IgD-negative memory B cell (primary cell): ENCODE data around the gene DMBX1. TPM values are rescaled to one million over a fixed set of nuclear protein-coding genes. Genes with fewer than 3 reads are reported as not detected.
A peak's percentile ranks its signal among the peaks of the same experiment; 100 is the strongest.

Experiments
- H3K27ac Mint-ChIP-seq, 3 donors: one replicate each; pipeline ENCODE4 v1.8.0; 2020 to 2022; ENCODE audit warnings: mild to moderate bottlenecking in 3 of 3, mixed read lengths in 3 of 3, moderate library complexity in 1 of 3
- H3K27me3 Mint-ChIP-seq: one replicate; pipeline ENCODE4 v1.8.0; 2021; ENCODE audit warnings: mixed read lengths
- H3K36me3 Mint-ChIP-seq: one replicate; pipeline ENCODE4 v1.8.0; 2020; ENCODE audit warnings: mild to moderate bottlenecking, mixed read lengths
- H3K4me1 Mint-ChIP-seq, 3 donors: one replicate each; pipeline ENCODE4 v1.8.0; 2020 to 2022; ENCODE audit warnings: mixed read lengths in 3 of 3, mild to moderate bottlenecking in 1 of 3
- H3K4me3 Mint-ChIP-seq, 4 donors: one replicate each; pipeline ENCODE4 v1.8.0; 2020 to 2022; ENCODE audit warnings: mild to moderate bottlenecking in 4 of 4, mixed read lengths in 4 of 4, moderate library complexity in 3 of 4
- H3K9me3 Mint-ChIP-seq, 3 donors: one replicate each; pipeline ENCODE4 v1.8.0; 2020 to 2021; ENCODE audit warnings: mixed read lengths in 3 of 3, mild to moderate bottlenecking in 1 of 3
- polyA plus RNA-seq: library from polyadenylated mRNA; unstranded; fragments of 300-500 nt; fragmentation: Illumina TruSeq; gene quantifications from one replicate; pipeline ENCODE4 v1.2.3, GENCODE V29; 2021

The DMBX1 gene
- polyA plus RNA-seq, 1 donor from 2014 or later: not detected

DNA sequence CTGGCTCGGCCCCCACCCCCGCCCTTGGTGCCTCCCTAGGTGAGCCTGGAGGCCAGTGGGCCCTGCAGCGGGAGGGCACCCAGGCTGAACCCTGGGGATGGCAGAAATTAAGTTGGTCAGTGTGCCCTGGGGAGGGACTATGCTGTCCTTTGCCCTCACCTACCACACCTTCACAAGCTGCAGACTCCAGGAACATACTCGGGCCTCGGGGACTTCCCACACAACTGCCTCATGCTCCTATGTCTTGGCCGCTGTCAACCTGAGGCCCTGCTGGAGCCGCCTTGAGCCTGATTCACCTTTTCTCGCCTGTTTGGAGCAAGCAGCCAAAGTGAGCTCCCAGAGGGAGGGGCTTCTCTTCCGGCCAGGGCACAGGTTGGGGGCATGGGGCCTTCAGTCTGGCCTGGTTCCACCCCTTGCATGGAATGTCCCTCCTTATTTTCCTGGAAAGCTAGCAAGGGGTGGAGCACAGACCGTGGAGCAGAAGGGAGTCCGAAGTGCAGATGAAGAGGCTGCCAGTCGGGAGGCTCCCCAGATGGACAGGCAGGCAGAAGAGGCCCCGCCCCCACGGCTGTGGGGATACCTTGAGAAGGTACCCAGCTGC, 37.2 kb downstream of the DMBX1 start:
- peaks cover 57% of the 10 kb centered on the region for H3K27me3 Mint-ChIP-seq
- H3K27ac Mint-ChIP-seq: peak overlapping the region in 1 of 3 donors; percentile 17
- no peak overlapping the region for H3K4me3 Mint-ChIP-seq
- peaks cover 2% of the 10 kb centered on the region for H3K36me3 Mint-ChIP-seq
- peaks cover 0 to 2% (median 0%) of the 10 kb centered on the region in 3 donors for H3K9me3 Mint-ChIP-seq
- H3K4me1 Mint-ChIP-seq: peaks cover 0 to 2% (median 0%) of the 10 kb centered on the region in 3 donors

GRCh38 chr1:46527474-46528296, 38.0 kb downstream of the DMBX1 start:
- H3K36me3 Mint-ChIP-seq: peaks cover 2% of the 10 kb centered on the region
- no peaks in the 10 kb centered on the region for H3K4me1 Mint-ChIP-seq
- peaks cover 54% of the 10 kb centered on the region for H3K27me3 Mint-ChIP-seq
- H3K9me3 Mint-ChIP-seq: peaks cover 0 to 2% (median 0%) of the 10 kb centered on the region in 3 donors
- no peak overlapping the region for H3K27ac Mint-ChIP-seq
- no peak overlapping the region for H3K4me3 Mint-ChIP-seq

- Mint-ChIP-seq H3K4me1 (no peaks in the 10 kb centered on the region), H3K36me3 (peaks cover 2% of the 10 kb centered on the region), H3K9me3 (peaks cover 0 to 2% (median 0%) of the 10 kb centered on the region in 3 donors), H3K27me3 (peaks cover 51% of the 10 kb centered on the region), H3K27ac (no peak overlapping the region), H3K4me3 (no peak overlapping the region)
Observed at GRCh38 chr1:46528297-46528955, 38.8 kb downstream of the DMBX1 start.

DNA sequence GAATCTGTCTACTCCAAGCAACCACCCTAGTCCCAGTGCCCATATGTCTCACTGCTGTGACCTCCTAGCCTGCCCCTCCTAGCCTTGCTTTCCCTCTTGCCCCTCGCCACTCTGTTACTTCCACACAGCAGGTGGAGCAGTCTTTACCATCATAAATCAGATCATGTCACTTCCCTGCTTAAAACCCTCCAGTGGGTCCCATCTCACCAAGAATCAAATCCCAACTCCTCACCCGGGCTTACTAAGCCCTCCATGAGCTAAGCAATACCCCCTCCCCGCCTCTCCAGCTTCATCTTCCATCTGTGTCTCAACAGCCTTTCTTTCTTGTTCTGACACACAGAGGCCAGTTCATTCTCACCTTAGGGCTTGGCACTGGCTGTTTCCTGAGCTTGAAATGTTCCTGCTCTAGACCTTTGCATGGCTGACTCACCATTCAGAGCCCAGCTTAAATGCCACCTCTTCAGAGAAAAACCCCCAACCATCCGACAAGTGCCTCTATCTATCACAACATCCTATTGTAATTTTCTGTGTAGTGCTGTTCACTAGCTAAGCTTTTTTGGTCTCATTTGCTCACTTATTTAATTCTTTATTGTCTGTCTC, 39.5 kb downstream of the DMBX1 start:
- peaks cover 52% of the 10 kb centered on the region for H3K27me3 Mint-ChIP-seq
- no peak overlapping the region for H3K4me3 Mint-ChIP-seq
- H3K36me3 Mint-ChIP-seq: peaks cover 2% of the 10 kb centered on the region
- peaks cover 0 to 2% (median 0%) of the 10 kb centered on the region in 3 donors for H3K9me3 Mint-ChIP-seq
- no peak overlapping the region for H3K27ac Mint-ChIP-seq
- peaks cover 0 to 2% (median 1%) of the 10 kb centered on the region in 3 donors for H3K4me1 Mint-ChIP-seq

- peaks cover 46% of the 10 kb centered on the region for H3K27me3 Mint-ChIP-seq
- no peak overlapping the region for H3K4me3 Mint-ChIP-seq
- H3K27ac Mint-ChIP-seq: no peak overlapping the region
- peaks cover 0 to 2% (median 1%) of the 10 kb centered on the region in 3 donors for H3K4me1 Mint-ChIP-seq
- H3K36me3 Mint-ChIP-seq: peaks cover 3% of the 10 kb centered on the region
- H3K9me3 Mint-ChIP-seq: peaks cover 0 to 2% (median 0%) of the 10 kb centered on the region in 3 donors
Observed at GRCh38 chr1:46530311-46530710, 40.7 kb downstream of the DMBX1 start.

- Mint-ChIP-seq H3K27me3 (peaks cover 40% of the 10 kb centered on the region), H3K36me3 (peaks cover 3% of the 10 kb centered on the region), H3K27ac (no peak overlapping the region), H3K9me3 (peaks cover 0 to 2% (median 0%) of the 10 kb centered on the region in 3 donors), H3K4me3 (no peak overlapping the region), H3K4me1 (peaks cover 0 to 2% (median 1%) of the 10 kb centered on the region in 3 donors)
Observed at GRCh38 chr1:46530791-46531409, 41.3 kb downstream of the DMBX1 start.

GRCh38 chr1:46532095-46532494, 42.5 kb downstream of the DMBX1 start:
- Mint-ChIP-seq H3K36me3 (peaks cover 3% of the 10 kb centered on the region), H3K4me3 (peak overlapping the region in 1 of 4 donors; percentile 52), H3K9me3 (peaks cover 0 to 6% (median 3%) of the 10 kb centered on the region in 3 donors), H3K27me3 (peaks cover 39% of the 10 kb centered on the region), H3K27ac (no peak overlapping the region), H3K4me1 (peaks cover 0 to 4% (median 1%) of the 10 kb centered on the region in 3 donors)

DNA sequence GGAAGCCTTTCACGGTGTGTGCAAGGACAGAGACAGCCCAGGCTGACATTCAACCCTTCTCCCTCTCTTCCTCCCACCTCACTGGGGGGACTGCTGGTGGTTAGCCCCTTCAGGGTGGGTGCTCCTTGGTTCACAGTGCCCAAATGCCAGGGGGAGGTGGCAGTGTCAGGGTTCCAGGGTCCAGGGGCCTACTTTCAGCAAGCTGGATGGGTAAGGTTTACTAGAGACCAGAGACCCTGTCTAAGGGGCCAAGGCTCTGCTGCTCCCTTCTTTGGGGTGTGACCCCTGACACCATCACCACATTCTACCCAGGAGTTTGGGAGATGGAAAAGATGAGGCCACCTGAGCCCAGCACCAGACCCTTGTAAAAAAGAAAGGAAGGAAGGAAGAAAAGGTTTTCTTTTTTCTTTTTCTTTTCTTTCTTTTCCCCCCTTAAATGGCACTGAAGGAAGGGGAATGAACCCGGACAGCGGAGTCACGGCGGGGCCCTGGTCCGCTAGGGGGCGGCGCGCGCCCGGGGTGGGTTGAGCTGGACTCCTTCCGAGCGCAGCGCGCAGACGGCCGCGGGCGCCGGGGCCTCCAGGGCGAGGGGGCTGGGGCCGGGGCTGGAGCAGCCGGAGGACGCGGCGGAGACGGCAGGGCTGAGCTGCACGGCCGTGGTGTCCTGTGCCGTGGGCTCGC, 43.0 kb downstream of the DMBX1 start:
- H3K27me3 Mint-ChIP-seq: peaks cover 37% of the 10 kb centered on the region
- peaks cover 0 to 4% (median 1%) of the 10 kb centered on the region in 3 donors for H3K4me1 Mint-ChIP-seq

DNA sequence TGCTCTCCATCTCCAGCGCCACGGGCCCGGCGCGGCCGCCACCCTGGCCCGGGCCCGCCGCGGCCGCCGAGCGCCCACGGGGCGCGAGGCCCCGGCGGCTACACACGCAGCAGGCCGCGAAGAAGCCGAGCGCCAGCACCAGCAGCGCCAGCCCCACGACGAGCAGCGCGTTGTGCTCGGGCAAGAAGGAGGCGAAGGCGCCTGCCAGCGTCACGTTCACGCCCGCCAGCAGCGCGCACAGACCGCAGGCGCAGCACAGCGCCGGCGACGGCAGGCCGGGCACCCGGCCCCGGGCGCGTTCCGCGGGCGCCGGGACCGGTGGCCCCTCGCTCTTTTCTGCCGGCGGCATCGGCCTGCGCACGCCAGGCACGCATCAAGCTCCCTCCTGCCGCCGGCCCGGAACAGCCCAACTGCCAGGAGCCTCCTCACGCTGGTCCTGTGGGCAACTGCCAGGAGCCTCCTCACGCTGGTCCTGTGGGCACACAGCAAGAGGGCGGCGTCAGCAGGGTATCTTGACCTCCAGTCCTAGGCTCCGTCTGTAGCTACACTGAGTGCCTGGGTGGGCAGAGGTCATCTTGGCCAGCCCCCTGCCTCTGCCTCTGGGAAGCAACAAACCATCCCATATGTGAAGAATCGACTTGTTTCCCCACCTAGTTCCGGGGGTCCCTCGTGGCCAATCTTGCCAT, 43.7 kb downstream of the DMBX1 start:
- peaks cover 39% of the 10 kb centered on the region for H3K27me3 Mint-ChIP-seq
- peak overlapping the region in 3 of 4 donors; percentile 52 to 79 (median 71) for H3K4me3 Mint-ChIP-seq
- peaks cover 3% of the 10 kb centered on the region for H3K36me3 Mint-ChIP-seq
- H3K9me3 Mint-ChIP-seq: peaks cover 0 to 6% (median 3%) of the 10 kb centered on the region in 3 donors
- no peak overlapping the region for H3K27ac Mint-ChIP-seq
- H3K4me1 Mint-ChIP-seq: peaks cover 0 to 4% (median 1%) of the 10 kb centered on the region in 3 donors

More for the DNA sequence above, 43.0 kb downstream of the DMBX1 start:
- Mint-ChIP-seq H3K36me3 (peaks cover 3% of the 10 kb centered on the region), H3K9me3 (peaks cover 0 to 6% (median 3%) of the 10 kb centered on the region in 3 donors), H3K4me3 (peak overlapping the region in 1 of 4 donors; percentile 57), H3K27ac (no peak overlapping the region)

GRCh38 chr1:46535063-46535462, 45.4 kb downstream of the DMBX1 start:
- Mint-ChIP-seq H3K9me3 (peaks cover 0 to 6% (median 3%) of the 10 kb centered on the region in 3 donors), H3K27me3 (peaks cover 30% of the 10 kb centered on the region), H3K4me3 (peak overlapping the region in 2 of 4 donors; percentile 17 to 32)

DNA sequence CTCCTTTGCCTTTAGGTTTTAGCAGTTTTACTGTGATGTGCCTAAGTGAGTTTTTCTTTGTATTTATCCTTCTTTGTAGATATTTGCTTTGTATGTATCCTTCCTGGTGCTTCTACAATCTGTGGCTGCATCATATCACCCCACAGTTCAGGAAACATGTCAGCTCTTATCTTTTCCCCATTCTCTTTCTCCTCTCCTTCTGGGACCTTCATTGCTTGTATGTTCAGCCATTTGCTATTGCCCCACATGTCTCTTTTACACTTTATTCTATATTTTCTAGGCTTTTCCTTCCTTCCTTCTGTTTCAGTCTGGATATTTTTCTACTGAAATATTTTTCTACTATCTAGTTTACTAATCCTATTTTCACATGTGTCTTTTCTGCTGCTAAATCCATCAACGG, 46.9 kb downstream of the DMBX1 start:
- Mint-ChIP-seq H3K9me3 (peaks cover 0 to 6% (median 3%) of the 10 kb centered on the region in 3 donors), H3K4me1 (peaks cover 0 to 4% (median 1%) of the 10 kb centered on the region in 3 donors), H3K36me3 (peaks cover 3% of the 10 kb centered on the region), H3K4me3 (peak overlapping the region in 1 of 4 donors; percentile 39), H3K27ac (no peak overlapping the region), H3K27me3 (peaks cover 20% of the 10 kb centered on the region)

More at GRCh38 chr1:46535063-46535462, 45.4 kb downstream of the DMBX1 start:
- H3K27ac Mint-ChIP-seq: no peak overlapping the region
- peaks cover 0 to 4% (median 1%) of the 10 kb centered on the region in 3 donors for H3K4me1 Mint-ChIP-seq
- H3K36me3 Mint-ChIP-seq: peaks cover 2% of the 10 kb centered on the region

DNA sequence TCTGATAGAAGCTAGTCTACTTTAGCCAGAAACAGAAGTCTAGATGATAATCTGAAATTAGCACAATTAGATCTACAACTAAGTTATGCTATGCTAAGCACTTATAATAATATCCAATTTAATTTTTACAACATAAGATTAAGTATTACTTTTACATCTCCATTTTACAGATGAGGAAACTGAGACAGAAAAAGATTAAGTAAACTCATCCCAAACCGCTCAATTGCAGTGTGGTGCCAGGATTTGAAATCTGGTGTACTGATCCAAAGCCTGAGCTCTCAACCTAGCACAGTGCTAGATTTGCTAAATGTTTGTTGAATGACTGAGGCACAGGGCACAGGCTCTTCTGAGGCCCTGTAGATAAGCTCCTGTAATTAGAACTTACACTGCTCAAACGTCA, 48.0 kb downstream of the DMBX1 start:
- no peak overlapping the region for H3K4me3 Mint-ChIP-seq
- H3K27ac Mint-ChIP-seq: no peak overlapping the region
- H3K4me1 Mint-ChIP-seq: peaks cover 0 to 4% (median 1%) of the 10 kb centered on the region in 3 donors
- H3K9me3 Mint-ChIP-seq: peaks cover 0 to 6% (median 3%) of the 10 kb centered on the region in 3 donors
- H3K36me3 Mint-ChIP-seq: peaks cover 3% of the 10 kb centered on the region
- H3K27me3 Mint-ChIP-seq: peaks cover 24% of the 10 kb centered on the region

DNA sequence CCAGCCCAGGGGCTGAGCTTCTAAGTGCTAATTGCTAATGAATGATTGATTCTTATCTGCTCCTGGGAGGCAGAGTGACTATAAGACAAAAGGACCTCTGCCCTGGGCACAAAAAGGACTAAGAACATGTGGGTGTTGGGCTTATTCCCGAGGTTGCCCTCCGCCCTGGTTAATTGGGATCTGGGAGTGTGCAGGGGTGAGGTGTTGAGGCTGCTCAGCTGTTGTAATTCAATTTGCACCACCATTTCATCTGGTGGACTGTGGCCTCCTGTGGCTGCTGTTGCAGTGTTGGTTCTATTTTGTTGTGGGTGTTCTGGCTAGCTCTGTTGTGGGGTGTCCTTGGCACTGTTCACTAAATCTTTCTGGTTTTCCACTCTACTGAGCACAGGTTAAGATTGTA, 48.5 kb downstream of the DMBX1 start:
- peak overlapping the region in 1 of 4 donors; percentile 1 for H3K4me3 Mint-ChIP-seq
- peaks cover 0 to 6% (median 3%) of the 10 kb centered on the region in 3 donors for H3K9me3 Mint-ChIP-seq
- H3K27me3 Mint-ChIP-seq: peaks cover 28% of the 10 kb centered on the region
- peaks cover 0 to 4% (median 1%) of the 10 kb centered on the region in 3 donors for H3K4me1 Mint-ChIP-seq
- H3K27ac Mint-ChIP-seq: peak overlapping the region in 1 of 3 donors; percentile 3
- H3K36me3 Mint-ChIP-seq: peaks cover 3% of the 10 kb centered on the region
